CD4-positive, alpha-beta memory T cell (primary cell): ENCODE data around the gene UNC5A. TPM values are rescaled to one million over a fixed set of nuclear protein-coding genes. Genes with fewer than 3 reads are reported as not detected.
"Not testable (repeated sequence)": the region's sequence is repeated elsewhere in the genome, so short reads cannot be mapped to it uniquely, and the experiment has no call there.

Source experiments
- CTCF ChIA-PET: fragments of 350-600 bp; sonication (Branson Sonifier 250); formaldehyde crosslinking; loops from one replicate; lab custom pipeline; 2021; ENCODE audit warnings: inconsistent platforms; ENCODE audit not compliant: partially characterized antibody; lab: Charles Lee
- POLR2A ChIA-PET: fragments of 350-600 bp; sonication (Branson Sonifier 250); formaldehyde crosslinking; loops from one replicate; lab custom pipeline; 2021; ENCODE audit not compliant: partially characterized antibody; lab: Charles Lee
- DNase-seq, 5 donors: peaks; one replicate each; pipeline versions ENCODE4 v3.0.0 to v3.0.0-alpha.2; 2020 to 2022; ENCODE audit warnings: mixed read lengths in 1 of 5
- H3K27ac ChIP-seq: one replicate; pipeline ENCODE4 v1.7.0; 2013; ENCODE audit warnings: low read depth, low read length
- H3K27me3 ChIP-seq: 2 replicates; pipeline ENCODE4 v1.7.0; 2013; ENCODE audit warnings: mild to moderate bottlenecking, low read length, moderate library complexity; ENCODE audit not compliant: insufficient read depth
- H3K36me3 ChIP-seq: 2 replicates; pipeline ENCODE4 v1.7.0; 2013; ENCODE audit warnings: mild to moderate bottlenecking, low read length, moderate library complexity; ENCODE audit not compliant: insufficient read depth
- H3K4me1 ChIP-seq: 2 replicates; pipeline ENCODE4 v1.7.0; 2013; ENCODE audit warnings: mild to moderate bottlenecking, low read length, moderate library complexity; ENCODE audit not compliant: insufficient read depth
- H3K4me3 ChIP-seq, 2 donors: one replicate each; pipeline ENCODE4 v1.7.0; 2013; ENCODE audit warnings: low read length in 2 of 2, mild to moderate bottlenecking in 1 of 2
- H3K9me3 ChIP-seq, 2 donors: one replicate each; pipeline ENCODE4 v1.7.0; 2013; ENCODE audit warnings: low read length in 2 of 2, control low read depth in 1 of 2; ENCODE audit not compliant: control insufficient read depth in 1 of 2
- H3K27ac Mint-ChIP-seq, 7 donors: one replicate each; pipeline ENCODE4 v1.8.0; 2020 to 2021; ENCODE audit warnings: mixed read lengths in 7 of 7, mild to moderate bottlenecking in 6 of 7, inconsistent platforms in 3 of 7, moderate library complexity in 3 of 7
- H3K27me3 Mint-ChIP-seq, 2 donors: one replicate each; pipeline ENCODE4 v1.8.0; 2020 to 2021; ENCODE audit warnings: mixed read lengths in 2 of 2
- H3K36me3 Mint-ChIP-seq, 2 donors: one replicate each; pipeline ENCODE4 v1.8.0; 2020 to 2021; ENCODE audit warnings: mixed read lengths in 2 of 2, inconsistent platforms in 1 of 2, mild to moderate bottlenecking in 1 of 2
- H3K4me1 Mint-ChIP-seq, 4 donors: one replicate each; pipeline ENCODE4 v1.8.0; 2020 to 2021; ENCODE audit warnings: mixed read lengths in 4 of 4, mild to moderate bottlenecking in 1 of 4
- H3K4me3 Mint-ChIP-seq, 8 donors: one replicate each; pipeline ENCODE4 v1.8.0; 2020 to 2021; ENCODE audit warnings: mixed read lengths in 8 of 8, mild to moderate bottlenecking in 7 of 8, moderate library complexity in 6 of 8, inconsistent platforms in 3 of 8
- H3K9me3 Mint-ChIP-seq, 8 donors: one replicate each; pipeline ENCODE4 v1.8.0; 2020 to 2021; ENCODE audit warnings: mixed read lengths in 8 of 8, mild to moderate bottlenecking in 5 of 8, inconsistent platforms in 3 of 8, moderate library complexity in 1 of 8
- intact Hi-C: fragments of 100-400 bp; cut with micrococcal nuclease; formaldehyde crosslinking; loops from one replicate; pipeline ENCODE4 v1.15.1; 2023
- polyA plus RNA-seq, 2 donors: library from polyadenylated mRNA; unstranded; fragments of 300-500 nt; fragmentation: Illumina TruSeq; gene quantifications; one replicate each; pipeline ENCODE4 v1.2.3, GENCODE V29; 2021
- total RNA-seq, 2 experiments: library from RNA; stranded (reverse); gene quantifications; one replicate each; pipeline ENCODE4 v1.2.3, GENCODE V29; 2021

The UNC5A gene
- total and polyA plus RNA-seq, 4 experiments from 2014 or later, result not detected

DNA sequence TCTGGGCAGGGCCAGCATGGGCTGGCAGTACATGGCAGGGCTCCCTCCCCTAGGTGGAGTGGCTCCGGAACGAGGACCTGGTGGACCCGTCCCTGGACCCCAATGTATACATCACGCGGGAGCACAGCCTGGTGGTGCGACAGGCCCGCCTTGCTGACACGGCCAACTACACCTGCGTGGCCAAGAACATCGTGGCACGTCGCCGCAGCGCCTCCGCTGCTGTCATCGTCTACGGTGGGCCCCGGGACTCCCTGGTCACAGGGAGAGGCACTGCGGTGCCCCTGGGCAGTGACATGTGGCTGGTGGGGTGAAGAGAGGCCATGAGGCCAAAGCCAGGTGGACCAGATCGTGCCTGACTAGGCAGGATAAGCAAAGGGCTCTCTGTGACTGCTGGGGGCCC lies 58.4 kb downstream of the UNC5A start:
- Mint-ChIP-seq H3K4me3 (no peak overlapping the region), H3K36me3 (no peaks in the 10 kb centered on the region), H3K4me1 (peaks cover 1 to 6% (median 3%) of the 10 kb centered on the region in 4 donors), H3K27me3 (peaks cover 10 to 11% of the 10 kb centered on the region in 2 donors), H3K9me3 (peaks cover 0 to 6% (median 0%) of the 10 kb centered on the region in 8 donors), H3K27ac (no peak overlapping the region)
- POLR2A ChIA-PET, result no interaction called here
- no peaks in the 10 kb centered on the region for H3K36me3 ChIP-seq
- H3K4me3 ChIP-seq, result no peak overlapping the region
- CTCF ChIA-PET, result no interaction called here
- no peak for DNase-seq
- no peak overlapping the region for H3K27ac ChIP-seq
- no peaks in the 10 kb centered on the region for H3K9me3 ChIP-seq
- no peaks in the 10 kb centered on the region for H3K4me1 ChIP-seq
- H3K27me3 ChIP-seq, result no peaks in the 10 kb centered on the region
- intact Hi-C loops, result no loop called here

DNA sequence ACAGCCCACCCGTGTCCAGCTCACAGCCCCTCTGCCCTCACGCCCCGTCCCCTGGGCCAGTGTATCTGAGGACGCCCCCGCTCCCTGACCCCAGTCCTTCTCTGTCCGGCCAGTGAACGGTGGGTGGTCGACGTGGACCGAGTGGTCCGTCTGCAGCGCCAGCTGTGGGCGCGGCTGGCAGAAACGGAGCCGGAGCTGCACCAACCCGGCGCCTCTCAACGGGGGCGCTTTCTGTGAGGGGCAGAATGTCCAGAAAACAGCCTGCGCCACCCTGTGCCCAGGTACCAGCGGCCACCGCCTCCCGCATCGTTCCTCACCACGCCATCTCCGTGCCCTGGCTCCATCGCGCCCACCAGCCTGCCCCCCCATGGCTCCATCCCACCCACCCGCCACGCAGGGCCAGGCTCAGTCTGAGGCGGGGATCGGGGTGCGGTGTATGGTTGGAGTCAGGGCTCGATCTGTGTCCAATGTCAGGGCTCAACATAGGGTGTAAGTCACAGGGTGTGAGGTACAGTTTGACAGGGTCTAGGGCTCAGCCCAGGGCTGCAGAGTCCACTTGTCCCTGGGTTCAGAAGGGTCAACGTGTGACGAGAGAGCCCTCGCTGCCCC lies 59.2 kb downstream of the UNC5A start:
- H3K4me3 Mint-ChIP-seq, result no peak overlapping the region
- DNase-seq, result no peak
- H3K27ac Mint-ChIP-seq, result no peak overlapping the region
- H3K27me3 Mint-ChIP-seq, result peaks cover 7 to 11% of the 10 kb centered on the region in 2 donors
- H3K4me3 ChIP-seq, result no peak overlapping the region
- POLR2A ChIA-PET, result no interaction called here
- peaks cover 0 to 6% (median 0%) of the 10 kb centered on the region in 8 donors for H3K9me3 Mint-ChIP-seq
- no peaks in the 10 kb centered on the region for H3K9me3 ChIP-seq
- intact Hi-C loops, result no loop called here
- no peaks in the 10 kb centered on the region for H3K36me3 Mint-ChIP-seq
- CTCF ChIA-PET, result no interaction called here
- no peak overlapping the region for H3K27ac ChIP-seq
- H3K36me3 ChIP-seq, result no peaks in the 10 kb centered on the region
- no peaks in the 10 kb centered on the region for H3K27me3 ChIP-seq
- peaks cover 1 to 6% (median 3%) of the 10 kb centered on the region in 4 donors for H3K4me1 Mint-ChIP-seq
- H3K4me1 ChIP-seq, result no peaks in the 10 kb centered on the region

- Histone ChIP-seq H3K27ac (no peak overlapping the region), H3K9me3 (no peaks in the 10 kb centered on the region), H3K4me3 (no peak overlapping the region), H3K4me1 (no peaks in the 10 kb centered on the region), H3K36me3 (no peaks in the 10 kb centered on the region), H3K27me3 (no peaks in the 10 kb centered on the region)
- H3K27me3 Mint-ChIP-seq, result peaks cover 11% of the 10 kb centered on the region in 2 donors
- intact Hi-C loops, result no loop called here
- H3K9me3 Mint-ChIP-seq, result peaks cover 0 to 8% (median 0%) of the 10 kb centered on the region in 8 donors
- no peak overlapping the region for H3K27ac Mint-ChIP-seq
- no peaks in the 10 kb centered on the region for H3K36me3 Mint-ChIP-seq
- no peak overlapping the region for H3K4me3 Mint-ChIP-seq
- no peak for DNase-seq
- ChIA-PET CTCF (no interaction called here), POLR2A (no interaction called here)
- H3K4me1 Mint-ChIP-seq, result peaks cover 1 to 7% (median 4%) of the 10 kb centered on the region in 4 donors
Measured at GRCh38 chr5:176870110-176870591, 59.8 kb downstream of the UNC5A start.

GRCh38 chr5:176870644-176871043 lies 60.3 kb downstream of the UNC5A start:
- H3K9me3 ChIP-seq, intact Hi-C loops, DNase-seq, H3K27ac ChIP-seq, H3K27ac Mint-ChIP-seq, H3K27me3 ChIP-seq, H3K36me3 ChIP-seq, H3K4me3 ChIP-seq, CTCF ChIA-PET, H3K4me1 ChIP-seq, H3K36me3 Mint-ChIP-seq, H3K4me3 Mint-ChIP-seq, H3K9me3 Mint-ChIP-seq, POLR2A ChIA-PET: not testable (repeated sequence)
- peaks cover 11 to 16% of the 10 kb centered on the region in 2 donors for H3K27me3 Mint-ChIP-seq
- H3K4me1 Mint-ChIP-seq, result peaks cover 1 to 11% (median 7%) of the 10 kb centered on the region in 4 donors

GRCh38 chr5:176872586-176872985 lies 62.2 kb downstream of the UNC5A start:
- peak in 2 of 5 donors; percentile 13 to 18 for DNase-seq
- H3K9me3 ChIP-seq, H3K4me1 ChIP-seq, H3K4me3 Mint-ChIP-seq, H3K27me3 ChIP-seq, H3K9me3 Mint-ChIP-seq, H3K36me3 Mint-ChIP-seq, H3K36me3 ChIP-seq, POLR2A ChIA-PET, intact Hi-C loops, H3K4me3 ChIP-seq, H3K27ac ChIP-seq: not testable (repeated sequence)
- H3K4me1 Mint-ChIP-seq, result peaks cover 6 to 17% (median 12%) of the 10 kb centered on the region in 4 donors
- CTCF ChIA-PET, result interaction anchor here (1.5 kb wide), 1 partner anchor 212 kb away, joined by 3 read pairs; no protein-coding TSS in a partner anchor
- H3K27ac Mint-ChIP-seq, result peak overlapping the region in 1 of 7 donors; percentile 59
- peaks cover 13 to 14% of the 10 kb centered on the region in 2 donors for H3K27me3 Mint-ChIP-seq

- H3K27ac ChIP-seq, intact Hi-C loops, H3K9me3 Mint-ChIP-seq, H3K36me3 ChIP-seq, H3K4me1 ChIP-seq, H3K27me3 ChIP-seq, POLR2A ChIA-PET, H3K36me3 Mint-ChIP-seq, H3K4me3 ChIP-seq, H3K4me3 Mint-ChIP-seq, H3K9me3 ChIP-seq: not testable (repeated sequence)
- H3K27ac Mint-ChIP-seq, result peak overlapping the region in 2 of 7 donors; percentile 47 to 59
- H3K4me1 Mint-ChIP-seq, result peaks cover 6 to 17% (median 12%) of the 10 kb centered on the region in 4 donors
- H3K27me3 Mint-ChIP-seq, result peaks cover 12 to 14% of the 10 kb centered on the region in 2 donors
- peak in 4 of 5 donors; percentile 8 to 23 (median 18) for DNase-seq
- CTCF ChIA-PET, result interaction anchor here (1.5 kb wide), 1 partner anchor 212 kb away, joined by 3 read pairs; no protein-coding TSS in a partner anchor
Measured at GRCh38 chr5:176873011-176873410, 62.7 kb downstream of the UNC5A start.

DNA sequence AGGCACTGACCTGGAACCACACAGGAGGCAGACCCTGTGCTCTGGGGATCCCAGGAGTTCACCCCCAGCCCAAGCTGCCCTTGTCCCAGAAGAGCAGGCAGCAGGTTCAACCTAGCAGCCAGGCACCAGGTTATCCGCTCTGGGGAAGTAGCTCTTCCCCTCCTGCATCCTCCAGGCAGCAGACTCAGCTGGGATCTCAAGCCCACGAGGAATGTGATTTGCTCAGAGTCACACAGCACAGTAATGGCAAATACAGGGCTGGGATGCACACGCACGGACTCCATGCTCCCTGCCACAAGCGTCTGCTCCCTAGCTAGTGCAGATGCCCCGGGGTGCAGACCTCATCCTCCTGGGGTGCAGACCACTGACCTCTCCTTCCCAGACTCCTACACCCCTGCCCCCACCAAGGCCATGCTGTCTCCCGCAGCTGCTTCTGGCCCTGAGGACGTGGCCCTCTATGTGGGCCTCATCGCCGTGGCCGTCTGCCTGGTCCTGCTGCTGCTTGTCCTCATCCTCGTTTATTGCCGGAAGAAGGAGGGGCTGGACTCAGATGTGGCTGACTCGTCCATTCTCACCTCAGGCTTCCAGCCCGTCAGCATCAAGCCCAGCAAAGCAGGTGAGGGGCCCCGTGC lies 63.3 kb downstream of the UNC5A start:
- no peaks in the 10 kb centered on the region for H3K36me3 Mint-ChIP-seq
- no peak overlapping the region for H3K4me3 ChIP-seq
- H3K36me3 ChIP-seq, result no peaks in the 10 kb centered on the region
- H3K4me3 Mint-ChIP-seq, result no peak overlapping the region
- H3K27me3 Mint-ChIP-seq, result peaks cover 13 to 14% of the 10 kb centered on the region in 2 donors
- H3K9me3 ChIP-seq, result no peaks in the 10 kb centered on the region
- no peak for DNase-seq
- H3K27ac ChIP-seq, result no peak overlapping the region
- H3K27me3 ChIP-seq, result peaks cover 9% of the 10 kb centered on the region
- H3K27ac Mint-ChIP-seq, result peak overlapping the region in 1 of 7 donors; percentile 59
- H3K4me1 Mint-ChIP-seq, result peaks cover 6 to 17% (median 12%) of the 10 kb centered on the region in 4 donors
- CTCF ChIA-PET, result interaction anchor here (1.5 kb wide), 1 partner anchor 213 kb away, joined by 3 read pairs; no protein-coding TSS in a partner anchor
- intact Hi-C loops, result no loop called here
- peaks cover 0 to 8% (median 0%) of the 10 kb centered on the region in 8 donors for H3K9me3 Mint-ChIP-seq
- H3K4me1 ChIP-seq, result peaks cover 4% of the 10 kb centered on the region
- POLR2A ChIA-PET, result no interaction called here
